Endothelial cell of umbilical vein (primary cell): ENCODE results near the gene SEZ6L2. TPM values are rescaled to one million over a fixed set of nuclear protein-coding genes. Genes with fewer than 3 reads are reported as not detected.
A peak's percentile ranks its signal among the peaks of the same experiment; 100 is the strongest.

Experiments used
- BruUV-seq: library from RNA; stranded (reverse); fragments of 400-500 nt; replicated peaks from 2 replicates; lab custom pipeline; 2021; lab: Mats Ljungman, UMichigan
- CTCF ChIA-PET: fragments of 300-600, 350-600 bp; sonication (Branson Sonifier 250); formaldehyde crosslinking; loops from one replicate; lab custom pipeline; 2021; ENCODE audit warnings: antibody characterized with exemption, inconsistent platforms; lab: Charles Lee
- POLR2A ChIA-PET: fragments of 300-600, 350-600 bp; sonication (Branson Sonifier 250); formaldehyde crosslinking; loops from one replicate; lab custom pipeline; 2021; ENCODE audit warnings: antibody characterized with exemption, inconsistent platforms; lab: Charles Lee
- DNase-seq: peaks from one replicate; pipeline ENCODE4 v3.0.0-alpha.2; 2011; ENCODE audit warnings: low read depth, low spot score
- FAIRE-seq: peaks from 2 replicates; lab custom pipeline; 2011; peaks lifted over from hg19 to GRCh38; lab: Jason Lieb, UNC
- H2AFZ ChIP-seq: 2 replicates; pipeline ENCODE4 v1.6.0; 2012; ENCODE audit warnings: low read depth, low read length, control low read depth, inconsistent platforms
- H3K27ac ChIP-seq: 2 replicates; pipeline ENCODE4 v1.5.1; 2011; ENCODE audit warnings: low read depth, mild to moderate bottlenecking, control low read depth, low read length, moderate library complexity; ENCODE audit not compliant: insufficient read depth
- H3K27me3 ChIP-seq, 2 experiments: 2 replicates each; pipeline versions ENCODE4 v1.6.0 to v1.6.1; 2011; ENCODE audit warnings: low read length in 2 of 2, mixed read lengths in 1 of 2; ENCODE audit not compliant: control insufficient read depth in 2 of 2, insufficient read depth in 2 of 2
- H3K36me3 ChIP-seq, 2 experiments: 2 replicates in 1 of 2; 3 replicates in 1 of 2; pipeline ENCODE4 v1.5.1; 2011; ENCODE audit warnings: low read length in 2 of 2, mild to moderate bottlenecking in 1 of 2, moderate library complexity in 1 of 2; ENCODE audit not compliant: control insufficient read depth in 2 of 2, insufficient read depth in 2 of 2; ENCODE audit errors: extremely low read depth in 1 of 2
- H3K4me1 ChIP-seq: 3 replicates; pipeline ENCODE4 v1.5.1; 2011; ENCODE audit warnings: mild to moderate bottlenecking, low read length; ENCODE audit not compliant: control insufficient read depth, insufficient read depth; ENCODE audit errors: extremely low read depth
- H3K4me2 ChIP-seq: 2 replicates; pipeline ENCODE4 v1.6.1; 2011; ENCODE audit warnings: low read length, control low read depth, mixed read lengths; ENCODE audit not compliant: insufficient read depth
- H3K4me3 ChIP-seq, 3 experiments: fragments of 200-600 bp in 1 of 3; sonication (generic), shearing (Covaris generic) in 1 of 3; replicated peaks in 1 of 3; 2 replicates each; pipeline ENCODE4 v1.5.1; 2011 to 2016; ENCODE audit warnings: control low read depth in 3 of 3, low read length in 3 of 3, mild to moderate bottlenecking in 2 of 3, inconsistent platforms in 1 of 3, low read depth in 1 of 3, moderate library complexity in 1 of 3; ENCODE audit not compliant: insufficient read depth in 1 of 3
- H3K79me2 ChIP-seq: 2 replicates; pipeline ENCODE4 v1.6.0; 2012; ENCODE audit warnings: low read length, inconsistent platforms; ENCODE audit not compliant: control insufficient read depth, insufficient read depth
- H3K9ac ChIP-seq: replicated peaks from 2 replicates; pipeline ENCODE3; 2011; ENCODE audit warnings: low read length, control low read depth; ENCODE audit not compliant: insufficient read depth; ENCODE audit errors: extremely low read depth
- H3K9me1 ChIP-seq: replicated peaks from 3 replicates; pipeline ENCODE4 v1.6.0; 2011; ENCODE audit warnings: mild to moderate bottlenecking, low read length; ENCODE audit not compliant: control insufficient read depth, insufficient read depth; ENCODE audit errors: extremely low read depth
- H3K9me3 ChIP-seq: replicated peaks from 2 replicates; pipeline ENCODE4 v1.5.1; 2012; ENCODE audit warnings: low read length, inconsistent platforms; ENCODE audit not compliant: control insufficient read depth, insufficient read depth
- H4K20me1 ChIP-seq: replicated peaks from 2 replicates; pipeline ENCODE3; 2011; ENCODE audit warnings: mild to moderate bottlenecking, low read length; ENCODE audit not compliant: control insufficient read depth, insufficient read depth; ENCODE audit errors: extremely low read depth
- EZH2 ChIP-seq: IDR thresholded peaks from 2 replicates; pipeline ENCODE4 v1.6.1; 2012; ENCODE audit warnings: borderline replicate concordance, low read depth, mild to moderate bottlenecking, moderate library complexity, low read length, inconsistent platforms; ENCODE audit not compliant: severe bottlenecking
- FOS ChIP-seq: IDR thresholded peaks from 2 replicates; pipeline ENCODE4 v1.6.1; 2011; ENCODE audit warnings: mild to moderate bottlenecking, low read length, moderate library complexity, borderline replicate concordance; ENCODE audit not compliant: insufficient read depth
- GATA2 ChIP-seq: IDR thresholded peaks from 2 replicates; pipeline ENCODE4 v1.7.0; 2011; ENCODE audit warnings: low read depth, mild to moderate bottlenecking, moderate library complexity, mixed read lengths, low read length; ENCODE audit not compliant: insufficient read length, insufficient read depth
- JUN ChIP-seq: IDR thresholded peaks from 2 replicates; pipeline ENCODE4 v1.6.1; 2011; ENCODE audit warnings: borderline replicate concordance, low read depth; ENCODE audit not compliant: insufficient read length, insufficient read depth
- MAX ChIP-seq: IDR thresholded peaks from 2 replicates; pipeline ENCODE4 v1.6.1; 2011; ENCODE audit not compliant: insufficient read depth, insufficient read length
- MYC ChIP-seq: IDR thresholded peaks from one replicate; pipeline ENCODE4 v1.6.1; 2011; ENCODE audit warnings: mild to moderate bottlenecking, low read depth, low read length
- POLR2A ChIP-seq: IDR thresholded peaks from 2 replicates; pipeline ENCODE4 v1.6.1; 2012; ENCODE audit warnings: low read depth, mild to moderate bottlenecking, control low read depth, low read length
- POLR2AphosphoS5 ChIP-seq: IDR thresholded peaks from 2 replicates; pipeline ENCODE4 v1.6.1; 2012; ENCODE audit warnings: low read depth, mild to moderate bottlenecking, control low read depth, low read length, moderate library complexity; ENCODE audit not compliant: insufficient read depth
- dilution Hi-C: fragments of 300-500 bp; cut with MboI; formaldehyde crosslinking; loops from one replicate; pipeline ENCODE4 v1.15.0; 2019; ENCODE audit warnings: low sequenced_read_pairs; ENCODE audit not compliant: extremely low pct_ligation_motif_present
- intact Hi-C: fragments of 100-400 bp; cut with micrococcal nuclease; formaldehyde crosslinking; loops from one replicate; pipeline ENCODE4 v1.10.0; 2022
- polyA plus RNA-seq, 4 experiments: library from polyadenylated mRNA; depleted of rRNA in 3 of 4; stranded (reverse) in 3 of 4; unstranded in 1 of 4; fragments of >200 nt; gene quantifications; 2 replicates each; pipeline versions ENCODE4 v1.2.1 to v1.2.3, GENCODE V29; 2011 to 2012; ENCODE audit warnings: missing spikeins in 1 of 4
- total RNA-seq: library from RNA; stranded (reverse); gene quantifications from 2 replicates; pipeline ENCODE4 v1.2.3, GENCODE V29; 2021
- TF ChIP-seq, protein P1 (sequence below), 2 donors: IDR thresholded peaks; 1 replicate in 1 of 2; 2 replicates in 1 of 2; pipeline ENCODE4 v1.5.1; 2011; ENCODE audit warnings: low read length in 2 of 2, mild to moderate bottlenecking in 2 of 2, moderate library complexity in 2 of 2, control low read depth in 1 of 2, inconsistent platforms in 1 of 2, low read depth in 1 of 2; ENCODE audit not compliant: insufficient read depth in 1 of 2; ENCODE audit errors: extremely low read depth in 1 of 2

SEZ6L2 gene
- total and polyA plus RNA-seq, 2 donors (not counting 3 experiments of a cell fraction or from before 2014, with no cell fraction given), result 2.4 to 4.5 TPM

- DNase-seq (peak; percentile 37), FAIRE-seq (peak; percentile 64)
- Histone ChIP-seq H3K36me3 (peaks cover 3 to 5% of the 10 kb centered on the region in 2 experiments), H2AFZ (peak overlapping the region; percentile 67), H3K79me2 (peaks cover 12% of the 10 kb centered on the region), H3K9ac (peak overlapping the region; percentile 63), H3K9me3 (no peaks in the 10 kb centered on the region), H3K4me1 (peaks cover 15% of the 10 kb centered on the region), H3K27ac (no peak overlapping the region), H4K20me1 (no peaks in the 10 kb centered on the region), H3K4me2 (peak overlapping the region; percentile 96), H3K9me1 (no peaks in the 10 kb centered on the region), H3K4me3 (peak overlapping the region; percentile 61 to 78 (median 73)), H3K27me3 (no peaks in the 10 kb centered on the region)
- dilution Hi-C loops, result no loop called here
- POLR2A ChIA-PET, result interaction anchor here (0.6 to 1.3 kb wide), 3 partner anchors 24 to 75 kb away, joined by 3 to 5 read pairs (median 3); no protein-coding TSS in a partner anchor
- TF ChIP-seq MAX, result no peak
- no peak for TF ChIP-seq MYC
- no peak for TF ChIP-seq POLR2A
- TF ChIP-seq FOS, result no peak
- no peak for TF ChIP-seq JUN
- no peak for TF ChIP-seq EZH2
- no peak for TF ChIP-seq POLR2AphosphoS5
- TF ChIP-seq, protein P1, sequence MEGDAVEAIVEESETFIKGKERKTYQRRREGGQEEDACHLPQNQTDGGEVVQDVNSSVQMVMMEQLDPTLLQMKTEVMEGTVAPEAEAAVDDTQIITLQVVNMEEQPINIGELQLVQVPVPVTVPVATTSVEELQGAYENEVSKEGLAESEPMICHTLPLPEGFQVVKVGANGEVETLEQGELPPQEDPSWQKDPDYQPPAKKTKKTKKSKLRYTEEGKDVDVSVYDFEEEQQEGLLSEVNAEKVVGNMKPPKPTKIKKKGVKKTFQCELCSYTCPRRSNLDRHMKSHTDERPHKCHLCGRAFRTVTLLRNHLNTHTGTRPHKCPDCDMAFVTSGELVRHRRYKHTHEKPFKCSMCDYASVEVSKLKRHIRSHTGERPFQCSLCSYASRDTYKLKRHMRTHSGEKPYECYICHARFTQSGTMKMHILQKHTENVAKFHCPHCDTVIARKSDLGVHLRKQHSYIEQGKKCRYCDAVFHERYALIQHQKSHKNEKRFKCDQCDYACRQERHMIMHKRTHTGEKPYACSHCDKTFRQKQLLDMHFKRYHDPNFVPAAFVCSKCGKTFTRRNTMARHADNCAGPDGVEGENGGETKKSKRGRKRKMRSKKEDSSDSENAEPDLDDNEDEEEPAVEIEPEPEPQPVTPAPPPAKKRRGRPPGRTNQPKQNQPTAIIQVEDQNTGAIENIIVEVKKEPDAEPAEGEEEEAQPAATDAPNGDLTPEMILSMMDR (IDR thresholded peaks at IDR 0.05; ENCODE audit: extremely low read depth in 1 of 2, insufficient read depth in 1 of 2, low read depth in 1 of 2, low read length in 2 of 2), result no peak
- no peak for TF ChIP-seq GATA2
- intact Hi-C loops, result loop anchor here (5.0 kb wide), 1 partner anchor 103 kb away; the partner anchor contains the start of gene MVP
- CTCF ChIA-PET, result interaction anchor here (0.6 to 2.5 kb wide), 12 partner anchors 9 to 130 kb away, joined by 3 to 11 read pairs (median 4); partner anchors contain the start of genes TAOK2 and TMEM219
- BruUV-seq, result TSS peak; percentile 43
Observed at GRCh38 chr16:29925105-29925756, 25.9 kb upstream of the SEZ6L2 start.
